Right atrium auricular region (tissue), 2 donors: ENCODE data around the gene SUGCT. TPM values are rescaled to one million over a fixed set of nuclear protein-coding genes. Genes with fewer than 3 reads are reported as not detected.

Experiments used
- DNase-seq: peaks from one replicate; pipeline ENCODE4 v3.0.0-alpha.2; 2019; ENCODE audit warnings: low spot score
- H3K27ac ChIP-seq, 2 donors: fragments of 200-600 bp; sonication (generic); 1 replicate in 1 of 2; 2 replicates in 1 of 2; pipeline ENCODE4 v1.5.1; 2016 to 2019
- H3K27me3 ChIP-seq, 2 donors: fragments of 200-600 bp; sonication (generic); one replicate each; pipeline versions ENCODE4 v1.5.1 to v1.6.0; 2017 to 2019
- H3K36me3 ChIP-seq: fragments of 200-600 bp; sonication (generic); one replicate; pipeline ENCODE4 v1.5.1; 2016
- H3K4me1 ChIP-seq, 2 donors: fragments of 200-600 bp; sonication (generic); one replicate each; pipeline versions ENCODE4 v1.5.1 to v1.6.0; 2017 to 2019
- H3K4me3 ChIP-seq, 2 donors: fragments of 200-600 bp; sonication (generic); 1 replicate in 1 of 2; 2 replicates in 1 of 2; pipeline ENCODE4 v1.5.1; 2017 to 2019; ENCODE audit warnings: mild to moderate bottlenecking in 1 of 2, moderate library complexity in 1 of 2
- H3K9me3 ChIP-seq, 2 donors: fragments of 200-600 bp; sonication (generic); one replicate each; pipeline ENCODE4 v1.5.1; 2019
- total RNA-seq, 2 donors: library from RNA; depleted of rRNA; stranded (reverse); fragments of >200 nt; gene quantifications; one replicate each; pipeline ENCODE4 v1.1.0, GENCODE V29; 2016
- TF ChIP-seq, protein P1 (sequence below), 2 donors: fragments of 200-600 bp; sonication (generic); IDR thresholded peaks; one replicate each; pipeline ENCODE4 v1.5.1; 2019; ENCODE audit warnings: antibody characterized with exemption in 2 of 2

Gene SUGCT
- total RNA-seq, 2 donors from 2014 or later, result 2.6 to 5.4 TPM

- no peak overlapping the region for H3K27ac ChIP-seq
- TF ChIP-seq, protein P1, sequence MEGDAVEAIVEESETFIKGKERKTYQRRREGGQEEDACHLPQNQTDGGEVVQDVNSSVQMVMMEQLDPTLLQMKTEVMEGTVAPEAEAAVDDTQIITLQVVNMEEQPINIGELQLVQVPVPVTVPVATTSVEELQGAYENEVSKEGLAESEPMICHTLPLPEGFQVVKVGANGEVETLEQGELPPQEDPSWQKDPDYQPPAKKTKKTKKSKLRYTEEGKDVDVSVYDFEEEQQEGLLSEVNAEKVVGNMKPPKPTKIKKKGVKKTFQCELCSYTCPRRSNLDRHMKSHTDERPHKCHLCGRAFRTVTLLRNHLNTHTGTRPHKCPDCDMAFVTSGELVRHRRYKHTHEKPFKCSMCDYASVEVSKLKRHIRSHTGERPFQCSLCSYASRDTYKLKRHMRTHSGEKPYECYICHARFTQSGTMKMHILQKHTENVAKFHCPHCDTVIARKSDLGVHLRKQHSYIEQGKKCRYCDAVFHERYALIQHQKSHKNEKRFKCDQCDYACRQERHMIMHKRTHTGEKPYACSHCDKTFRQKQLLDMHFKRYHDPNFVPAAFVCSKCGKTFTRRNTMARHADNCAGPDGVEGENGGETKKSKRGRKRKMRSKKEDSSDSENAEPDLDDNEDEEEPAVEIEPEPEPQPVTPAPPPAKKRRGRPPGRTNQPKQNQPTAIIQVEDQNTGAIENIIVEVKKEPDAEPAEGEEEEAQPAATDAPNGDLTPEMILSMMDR (IDR thresholded peaks at IDR 0.05), result no peak
- DNase-seq, result no peak
- no peaks in the 10 kb centered on the region for H3K9me3 ChIP-seq
- no peak overlapping the region for H3K4me3 ChIP-seq
- no peaks in the 10 kb centered on the region for H3K36me3 ChIP-seq
- H3K4me1 ChIP-seq, result no peaks in the 10 kb centered on the region
- no peaks in the 10 kb centered on the region for H3K27me3 ChIP-seq
Observed at GRCh38 chr7:40175725-40176510, 41.1 kb downstream of the SUGCT start.

- TF ChIP-seq, protein P1 (IDR thresholded peaks at IDR 0.05), result no peak
- DNase-seq, result no peak
- no peaks in the 10 kb centered on the region for H3K27me3 ChIP-seq
- no peaks in the 10 kb centered on the region for H3K9me3 ChIP-seq
- no peaks in the 10 kb centered on the region for H3K4me1 ChIP-seq
- H3K27ac ChIP-seq, result no peak overlapping the region
- H3K36me3 ChIP-seq, result no peaks in the 10 kb centered on the region
- H3K4me3 ChIP-seq, result no peak overlapping the region
Observed at GRCh38 chr7:40177071-40177470, 42.3 kb downstream of the SUGCT start.

- Histone ChIP-seq H3K4me3 (no peak overlapping the region), H3K9me3 (no peaks in the 10 kb centered on the region), H3K27ac (no peak overlapping the region), H3K4me1 (no peaks in the 10 kb centered on the region), H3K36me3 (no peaks in the 10 kb centered on the region), H3K27me3 (no peaks in the 10 kb centered on the region)
- TF ChIP-seq, protein P1 (IDR thresholded peaks at IDR 0.05), result no peak
- DNase-seq, result no peak
Observed at GRCh38 chr7:40182452-40182851, 47.6 kb downstream of the SUGCT start.

DNA sequence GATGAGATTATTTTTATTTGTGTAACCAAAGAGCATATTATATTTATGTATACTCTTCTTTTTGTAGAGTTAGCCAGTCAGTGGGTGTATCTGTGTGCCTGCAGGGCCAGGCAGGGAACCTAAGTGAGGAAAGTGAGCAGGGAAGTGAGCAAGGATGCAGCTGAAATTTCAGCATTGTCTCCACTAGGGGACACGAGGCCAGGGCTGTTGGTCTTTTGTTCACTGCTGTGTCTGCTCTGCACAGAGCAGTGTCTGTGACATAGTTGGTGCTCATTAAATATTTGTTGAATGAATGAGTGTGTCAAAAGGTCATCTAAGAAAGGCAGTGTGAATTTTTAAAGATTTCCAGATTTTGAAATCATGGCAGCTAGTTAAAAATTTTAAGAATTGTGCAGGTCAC lies 51.8 kb downstream of the SUGCT start:
- no peak overlapping the region for H3K27ac ChIP-seq
- H3K36me3 ChIP-seq, result no peaks in the 10 kb centered on the region
- no peaks in the 10 kb centered on the region for H3K9me3 ChIP-seq
- no peak overlapping the region for H3K4me3 ChIP-seq
- TF ChIP-seq, protein P1 (IDR thresholded peaks at IDR 0.05), result no peak
- DNase-seq, result no peak
- no peaks in the 10 kb centered on the region for H3K27me3 ChIP-seq
- no peaks in the 10 kb centered on the region for H3K4me1 ChIP-seq

DNA sequence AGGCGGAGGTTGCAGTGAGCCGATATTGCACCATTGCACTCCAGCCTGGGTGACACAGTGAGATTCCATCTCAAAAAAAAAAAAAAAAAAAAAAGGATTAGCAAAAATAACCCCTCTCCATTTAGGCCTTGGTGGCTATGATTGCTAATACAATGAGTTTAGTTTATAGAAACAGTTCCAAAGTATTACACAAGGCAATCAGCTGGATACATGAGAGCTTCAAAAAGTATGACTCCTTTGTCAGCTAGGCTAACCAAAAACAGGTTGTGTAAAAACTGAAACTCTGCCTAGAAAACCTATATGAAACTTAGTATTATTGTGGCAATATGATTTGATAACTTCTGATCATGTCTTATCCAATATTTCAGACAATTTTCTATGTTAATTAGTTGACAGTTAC lies 57.2 kb downstream of the SUGCT start:
- no peaks in the 10 kb centered on the region for H3K9me3 ChIP-seq
- H3K27me3 ChIP-seq, result no peaks in the 10 kb centered on the region
- no peaks in the 10 kb centered on the region for H3K4me1 ChIP-seq
- H3K4me3 ChIP-seq, result no peak overlapping the region
- H3K36me3 ChIP-seq, result no peaks in the 10 kb centered on the region
- TF ChIP-seq, protein P1 (IDR thresholded peaks at IDR 0.05), result no peak
- DNase-seq, result no peak
- H3K27ac ChIP-seq, result no peak overlapping the region

GRCh38 chr7:40194745-40195144 lies 59.9 kb downstream of the SUGCT start:
- H3K27ac ChIP-seq, result no peak overlapping the region
- TF ChIP-seq, protein P1 (IDR thresholded peaks at IDR 0.05), result no peak
- H3K36me3 ChIP-seq, result no peaks in the 10 kb centered on the region
- no peak overlapping the region for H3K4me3 ChIP-seq
- no peak for DNase-seq
- H3K9me3 ChIP-seq, result no peaks in the 10 kb centered on the region
- H3K27me3 ChIP-seq, result no peaks in the 10 kb centered on the region
- no peaks in the 10 kb centered on the region for H3K4me1 ChIP-seq
